ENCODE data around the gene NETO1.
A peak's percentile ranks its signal among the peaks of the same experiment; 100 is the strongest.

The NETO1 gene

GRCh38 chr18:72867746-72868584 is at the start of gene NETO1:
TSS of gene NETO1 (minus strand) at chr18:72867987. CDS start at chr18:72867291, 696 bp downstream.
- H3K27ac ChIP-seq, result no peak within 1 kb of the TSS
- TF ChIP-seq CTCF (conservative IDR thresholded peaks at IDR 0.05; ENCODE audit: low read depth), result no peak
- DNase-seq (ENCODE audit: low spot score), result peak; percentile 18
- POLR2A ChIA-PET (ENCODE audit: low non-redundant PET), result no interaction called here
- CTCF ChIA-PET, result no interaction called here

GRCh38 chr18:72910045-72910444 is 42.3 kb upstream of the NETO1 start:
- ChIA-PET POLR2A (ENCODE audit: low non-redundant PET) (no interaction called here), CTCF (no interaction called here)
- no peak for TF ChIP-seq CTCF (conservative IDR thresholded peaks at IDR 0.05; ENCODE audit: low read depth)
- no peak overlapping the region for H3K27ac ChIP-seq
- no peak for DNase-seq (ENCODE audit: low spot score)

GRCh38 chr18:72908181-72908580 is 40.4 kb upstream of the NETO1 start:
- CTCF ChIA-PET, result no interaction called here
- H3K27ac ChIP-seq, result no peak overlapping the region
- DNase-seq (ENCODE audit: low spot score), result no peak
- POLR2A ChIA-PET (ENCODE audit: low non-redundant PET), result no interaction called here
- no peak for TF ChIP-seq CTCF (conservative IDR thresholded peaks at IDR 0.05; ENCODE audit: low read depth)

GRCh38 chr18:72903033-72903432 is 35.2 kb upstream of the NETO1 start:
- POLR2A ChIA-PET (ENCODE audit: low non-redundant PET), result no interaction called here
- no peak overlapping the region for H3K27ac ChIP-seq
- no peak for DNase-seq (ENCODE audit: low spot score)
- CTCF ChIA-PET, result no interaction called here
- no peak for TF ChIP-seq CTCF (conservative IDR thresholded peaks at IDR 0.05; ENCODE audit: low read depth)

- ChIA-PET POLR2A (ENCODE audit: low non-redundant PET) (no interaction called here), CTCF (interaction anchor here (0.5 to 0.7 kb wide), 2 partner anchors 63 to 95 kb away, joined by 3 read pairs; no protein-coding TSS in a partner anchor)
- no peak overlapping the region for H3K27ac ChIP-seq
- no peak for DNase-seq (ENCODE audit: low spot score)
- TF ChIP-seq CTCF (conservative IDR thresholded peaks at IDR 0.05; ENCODE audit: low read depth), result no peak
Measured at GRCh38 chr18:72899338-72899737, 31.6 kb upstream of the NETO1 start.

GRCh38 chr18:72898870-72899269 is 31.1 kb upstream of the NETO1 start:
- POLR2A ChIA-PET (ENCODE audit: low non-redundant PET), result no interaction called here
- TF ChIP-seq CTCF (conservative IDR thresholded peaks at IDR 0.05; ENCODE audit: low read depth), result no peak
- CTCF ChIA-PET, result interaction anchor here (0.7 kb wide), 1 partner anchor 95 kb away, joined by 3 read pairs; no protein-coding TSS in a partner anchor
- no peak overlapping the region for H3K27ac ChIP-seq
- no peak for DNase-seq (ENCODE audit: low spot score)

Data from RWPE1 (cell line).